Urinary bladder (tissue), 4 donors: ENCODE data around the gene CAPZB. TPM values are rescaled to one million over a fixed set of nuclear protein-coding genes. Genes with fewer than 3 reads are reported as not detected.

ENCODE experiments used
- DNase-seq: peaks from one replicate; pipeline ENCODE4 v3.0.0-alpha.2; 2015; ENCODE audit errors: extremely low spot score
- H3K27ac ChIP-seq: one replicate; pipeline ENCODE4 v1.5.1; 2013; ENCODE audit warnings: low read depth, mild to moderate bottlenecking, moderate library complexity
- H3K36me3 ChIP-seq: one replicate; pipeline ENCODE4 v1.6.1; 2013; ENCODE audit warnings: mild to moderate bottlenecking, moderate library complexity; ENCODE audit not compliant: insufficient read depth
- H3K4me1 ChIP-seq: one replicate; pipeline ENCODE4 v1.6.1; 2013; ENCODE audit warnings: mild to moderate bottlenecking, moderate library complexity; ENCODE audit not compliant: insufficient read depth
- H3K4me3 ChIP-seq: one replicate; pipeline ENCODE4 v1.5.1; 2013; ENCODE audit warnings: low read depth, low read length
- WGBS: extraction: QIAGEN DNeasy Blood & Tissue Kit; methylation state at CpG from one replicate; pipeline ENCODE4 v1.1.7; 2013; 5-methylcytosine and 5-hydroxymethylcytosine counted together
- polyA plus RNA-seq: library from polyadenylated mRNA; stranded (reverse); fragments of 200-250 nt; gene quantifications from one replicate; pipeline ENCODE4 v1.2.3, GENCODE V29; 2013
- total RNA-seq: library from RNA; depleted of rRNA; stranded (reverse); fragments of >200 nt; gene quantifications from one replicate; pipeline ENCODE4 v1.2.3, GENCODE V29; 2014
- donor health status: healthy with polysubstance abuse.
- donor health status: healthy.

CAPZB gene
- total and polyA plus RNA-seq, 2 donors = 77.1 to 372 TPM

DNA sequence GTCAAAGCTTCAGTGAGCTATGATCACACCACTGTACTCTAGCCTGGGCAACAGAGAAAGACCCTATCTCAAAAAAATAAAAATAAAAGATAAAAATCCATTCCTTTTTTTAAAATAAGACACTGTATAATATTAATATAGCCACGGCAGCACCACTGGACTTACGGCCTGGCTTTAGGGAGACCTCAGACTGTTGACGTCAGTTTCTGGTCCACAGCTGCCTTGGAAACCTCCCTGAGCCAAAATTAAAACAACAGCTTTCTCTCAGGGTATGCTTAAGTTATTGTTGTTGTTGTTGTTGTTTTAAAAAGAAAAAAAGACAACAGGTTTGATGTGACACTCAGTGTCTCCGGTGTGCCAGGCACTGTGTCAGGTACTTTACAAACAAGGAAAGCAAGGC, 42.0 kb downstream of the CAPZB start:
- no peak for DNase-seq
- Histone ChIP-seq H3K27ac (peak overlapping the region; percentile 69), H3K4me1 (no peaks in the 10 kb centered on the region), H3K4me3 (no peak overlapping the region), H3K36me3 (no peaks in the 10 kb centered on the region)
- WGBS = 47% methylated on average over 4 of the region's 4 CpGs

DNA sequence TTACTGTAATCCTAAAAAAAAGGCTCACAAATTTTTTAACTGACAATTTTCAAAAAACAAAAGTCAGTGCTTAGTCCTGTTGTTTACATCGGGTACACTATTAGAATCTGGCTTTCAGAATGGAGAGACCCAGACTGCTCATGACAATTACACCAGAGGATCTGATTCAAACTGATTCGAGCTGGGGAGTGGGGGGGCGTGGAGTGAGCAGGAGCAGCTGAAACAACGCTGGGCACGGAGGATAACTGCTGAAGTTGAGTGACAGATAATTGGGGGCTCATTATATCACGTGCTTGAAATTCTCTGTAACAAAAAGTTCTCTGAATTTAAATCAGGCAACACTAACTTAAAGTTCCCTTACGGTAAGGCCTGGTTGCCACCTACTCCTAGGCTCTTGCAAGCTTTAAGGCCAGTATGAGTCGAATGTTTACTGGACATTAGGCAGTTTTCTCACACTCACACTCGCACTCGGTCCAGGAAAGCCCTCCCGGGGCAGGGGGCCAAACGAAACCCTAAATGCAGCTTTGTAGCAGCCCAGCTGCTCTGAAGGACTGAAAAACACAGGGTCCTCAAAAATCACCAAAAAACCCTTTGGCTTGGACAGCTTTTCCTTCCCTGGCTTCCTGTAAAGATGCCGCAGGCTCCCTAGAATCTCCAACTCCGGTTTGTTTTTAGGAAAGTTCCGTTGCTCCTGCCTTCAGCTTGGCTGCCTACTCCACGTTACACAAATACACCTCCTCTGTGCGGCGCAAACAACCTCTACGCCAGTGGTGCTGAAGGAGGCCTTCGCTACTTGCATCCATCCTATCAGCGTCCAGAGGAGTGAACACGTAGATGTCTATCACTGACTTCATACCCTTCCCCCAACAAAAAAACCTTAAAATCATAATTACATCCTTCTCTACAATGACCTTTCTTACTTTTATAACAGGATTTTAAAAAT, 42.9 kb downstream of the CAPZB start:
- Histone ChIP-seq H3K27ac (peak overlapping the region; percentile 59), H3K4me3 (no peak overlapping the region), H3K4me1 (no peaks in the 10 kb centered on the region), H3K36me3 (no peaks in the 10 kb centered on the region)
- DNase-seq = no peak
- 31% methylated on average over 22 of the region's 22 CpGs for WGBS

GRCh38 chr1:19441048-19441780, 44.1 kb downstream of the CAPZB start:
- no peak for DNase-seq
- Histone ChIP-seq H3K4me3 (no peak overlapping the region), H3K27ac (no peak overlapping the region), H3K36me3 (no peaks in the 10 kb centered on the region), H3K4me1 (no peaks in the 10 kb centered on the region)
- 72% methylated on average over 11 of the region's 11 CpGs for WGBS

- peak overlapping the region; percentile 31 for H3K27ac ChIP-seq
- no peaks in the 10 kb centered on the region for H3K4me1 ChIP-seq
- no peak overlapping the region for H3K4me3 ChIP-seq
- DNase-seq = no peak
- H3K36me3 ChIP-seq = no peaks in the 10 kb centered on the region
- 68% methylated on average over 13 of the region's 13 CpGs for WGBS
These were observed 45.7 kb downstream of the CAPZB start for GRCh38 chr1:19439464-19440171.

DNA sequence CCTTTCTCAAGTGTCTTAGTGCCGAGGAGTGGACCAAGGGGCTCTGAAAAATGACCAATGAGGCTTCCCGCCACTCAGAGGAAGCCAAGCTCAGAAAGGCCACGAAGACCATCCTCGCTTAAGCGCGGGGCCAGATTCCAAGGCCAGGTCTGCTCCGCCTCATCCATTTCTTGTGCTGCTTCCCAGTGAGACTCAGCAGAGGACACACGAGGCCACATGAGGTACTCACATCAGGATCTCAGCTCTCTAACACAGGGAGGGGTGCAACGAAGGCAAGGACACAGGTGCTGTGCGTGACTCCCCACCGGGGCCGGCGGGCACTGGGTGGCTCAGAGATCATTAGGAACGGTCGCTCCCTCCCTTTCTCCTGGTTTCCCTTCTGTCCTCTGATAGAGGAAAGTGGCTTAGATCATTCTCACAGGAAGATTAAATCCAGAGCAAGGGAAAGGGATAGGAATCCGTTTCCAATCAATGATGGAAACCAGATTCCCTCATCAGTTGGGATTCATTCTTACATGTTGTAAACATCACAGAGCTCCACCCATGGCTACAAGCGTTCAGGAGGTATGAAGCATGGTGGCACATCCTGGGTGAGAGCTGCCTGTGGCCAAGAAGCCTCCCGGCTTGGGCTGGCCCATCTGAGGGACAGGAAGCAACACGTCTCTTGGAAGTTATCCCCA, 46.7 kb downstream of the CAPZB start:
- 41% methylated on average over 19 of the region's 19 CpGs for WGBS
- no peak for DNase-seq
- H3K27ac ChIP-seq = peak overlapping the region; percentile 68
- no peak overlapping the region for H3K4me3 ChIP-seq
- no peaks in the 10 kb centered on the region for H3K4me1 ChIP-seq
- H3K36me3 ChIP-seq = no peaks in the 10 kb centered on the region

DNA sequence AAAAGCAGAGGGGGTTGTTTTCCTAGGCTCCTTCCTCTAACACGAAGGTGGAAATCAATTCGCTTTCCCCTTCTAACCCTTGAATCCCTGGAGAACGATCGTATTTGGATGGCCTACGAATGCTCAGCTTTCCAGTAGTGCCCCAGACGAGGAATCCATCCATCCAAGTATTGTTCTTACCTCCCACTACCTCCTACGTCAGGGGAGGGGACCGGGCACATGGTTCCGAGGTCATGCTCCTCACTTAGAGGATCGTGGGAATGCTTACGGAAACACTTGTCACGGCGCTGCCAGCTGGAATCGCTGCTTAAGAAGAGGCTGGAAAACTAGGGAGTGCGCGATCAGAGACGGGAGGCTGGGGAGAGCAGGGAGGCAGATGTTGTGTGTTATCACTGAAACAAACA, 47.4 kb downstream of the CAPZB start:
- no peaks in the 10 kb centered on the region for H3K4me1 ChIP-seq
- WGBS = 25% methylated on average over 17 of the region's 17 CpGs
- H3K36me3 ChIP-seq = no peaks in the 10 kb centered on the region
- no peak overlapping the region for H3K4me3 ChIP-seq
- peak overlapping the region; percentile 68 for H3K27ac ChIP-seq
- peak; percentile 59 for DNase-seq

- Histone ChIP-seq H3K4me1 (peaks cover 1% of the 10 kb centered on the region), H3K27ac (peak overlapping the region; percentile 75), H3K4me3 (no peak overlapping the region), H3K36me3 (no peaks in the 10 kb centered on the region)
- no peak for DNase-seq
- WGBS = 42% methylated on average over 8 of the region's 8 CpGs
These were observed 48.4 kb downstream of the CAPZB start for GRCh38 chr1:19436716-19437476.

- Histone ChIP-seq H3K4me1 (peaks cover 1% of the 10 kb centered on the region), H3K4me3 (no peak overlapping the region), H3K27ac (peak overlapping the region; percentile 59), H3K36me3 (no peaks in the 10 kb centered on the region)
- WGBS = 73% methylated on average over 13 of the region's 13 CpGs
- DNase-seq = no peak
These were observed 49.4 kb downstream of the CAPZB start for GRCh38 chr1:19435851-19436455.

GRCh38 chr1:19435181-19435580, 50.2 kb downstream of the CAPZB start:
- WGBS = 26% methylated on average over 4 of the region's 4 CpGs
- peaks cover 1% of the 10 kb centered on the region for H3K4me1 ChIP-seq

GRCh38 chr1:19433719-19433998, 51.7 kb downstream of the CAPZB start:
- no peak for DNase-seq
- Histone ChIP-seq H3K4me1 (peaks cover 1% of the 10 kb centered on the region), H3K36me3 (no peaks in the 10 kb centered on the region), H3K4me3 (no peak overlapping the region), H3K27ac (peak overlapping the region; percentile 55)
- 49% methylated on average over 2 of the region's 2 CpGs for WGBS

More at GRCh38 chr1:19435181-19435580, 50.2 kb downstream of the CAPZB start:
- no peak overlapping the region for H3K4me3 ChIP-seq
- H3K36me3 ChIP-seq = no peaks in the 10 kb centered on the region
- DNase-seq = no peak
- H3K27ac ChIP-seq = peak overlapping the region; percentile 59

DNA sequence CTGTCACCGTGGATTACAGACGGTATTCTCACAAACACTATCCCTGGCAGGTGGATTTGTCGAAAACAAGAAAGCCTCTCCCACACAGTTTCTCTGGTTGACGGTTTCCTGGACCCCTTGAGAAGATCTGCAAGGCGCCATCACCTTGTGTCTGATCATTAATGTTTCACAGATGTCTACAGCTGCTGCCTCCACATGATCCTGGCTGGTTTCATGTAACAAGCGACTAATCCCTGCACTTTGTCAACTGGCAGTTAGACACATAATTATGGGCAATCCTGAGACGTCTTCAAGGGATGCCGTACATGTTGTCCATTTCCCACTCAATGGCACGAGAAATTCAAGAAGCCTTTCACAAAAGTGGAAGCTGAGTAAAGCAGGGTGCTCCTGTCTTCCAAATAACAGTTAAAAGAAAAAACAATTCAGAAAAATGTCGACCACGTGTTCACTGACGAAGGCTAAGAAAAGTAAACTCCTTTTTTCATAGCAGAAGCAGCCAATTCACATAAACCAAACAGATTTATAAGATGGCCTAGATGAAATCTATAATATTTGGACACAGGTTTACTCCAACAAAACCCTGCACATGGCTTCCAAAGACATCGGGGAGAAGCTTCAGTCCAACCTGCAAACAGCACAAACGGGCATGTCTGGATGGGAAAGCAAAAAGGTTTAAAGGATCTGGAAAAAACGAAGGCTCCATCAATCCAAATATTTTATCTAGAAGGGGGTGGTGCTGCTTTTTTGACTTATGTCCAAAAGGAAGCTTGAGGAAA, 52.2 kb downstream of the CAPZB start:
- no peaks in the 10 kb centered on the region for H3K36me3 ChIP-seq
- H3K27ac ChIP-seq = peak overlapping the region; percentile 55
- 31% methylated on average over 15 of the region's 15 CpGs for WGBS
- no peak for DNase-seq
- no peak overlapping the region for H3K4me3 ChIP-seq
- H3K4me1 ChIP-seq = peaks cover 1% of the 10 kb centered on the region
